ENCODE results near the gene MESP2.
A peak's percentile ranks its signal among the peaks of the same experiment; 100 is the strongest.

Gene MESP2, protein sequence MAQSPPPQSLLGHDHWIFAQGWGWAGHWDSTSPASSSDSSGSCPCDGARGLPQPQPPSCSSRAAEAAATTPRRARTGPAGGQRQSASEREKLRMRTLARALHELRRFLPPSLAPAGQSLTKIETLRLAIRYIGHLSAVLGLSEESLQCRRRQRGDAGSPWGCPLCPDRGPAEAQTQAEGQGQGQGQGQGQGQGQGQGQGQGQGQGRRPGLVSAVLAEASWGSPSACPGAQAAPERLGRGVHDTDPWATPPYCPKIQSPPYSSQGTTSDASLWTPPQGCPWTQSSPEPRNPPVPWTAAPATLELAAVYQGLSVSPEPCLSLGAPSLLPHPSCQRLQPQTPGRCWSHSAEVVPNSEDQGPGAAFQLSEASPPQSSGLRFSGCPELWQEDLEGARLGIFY

DNA sequence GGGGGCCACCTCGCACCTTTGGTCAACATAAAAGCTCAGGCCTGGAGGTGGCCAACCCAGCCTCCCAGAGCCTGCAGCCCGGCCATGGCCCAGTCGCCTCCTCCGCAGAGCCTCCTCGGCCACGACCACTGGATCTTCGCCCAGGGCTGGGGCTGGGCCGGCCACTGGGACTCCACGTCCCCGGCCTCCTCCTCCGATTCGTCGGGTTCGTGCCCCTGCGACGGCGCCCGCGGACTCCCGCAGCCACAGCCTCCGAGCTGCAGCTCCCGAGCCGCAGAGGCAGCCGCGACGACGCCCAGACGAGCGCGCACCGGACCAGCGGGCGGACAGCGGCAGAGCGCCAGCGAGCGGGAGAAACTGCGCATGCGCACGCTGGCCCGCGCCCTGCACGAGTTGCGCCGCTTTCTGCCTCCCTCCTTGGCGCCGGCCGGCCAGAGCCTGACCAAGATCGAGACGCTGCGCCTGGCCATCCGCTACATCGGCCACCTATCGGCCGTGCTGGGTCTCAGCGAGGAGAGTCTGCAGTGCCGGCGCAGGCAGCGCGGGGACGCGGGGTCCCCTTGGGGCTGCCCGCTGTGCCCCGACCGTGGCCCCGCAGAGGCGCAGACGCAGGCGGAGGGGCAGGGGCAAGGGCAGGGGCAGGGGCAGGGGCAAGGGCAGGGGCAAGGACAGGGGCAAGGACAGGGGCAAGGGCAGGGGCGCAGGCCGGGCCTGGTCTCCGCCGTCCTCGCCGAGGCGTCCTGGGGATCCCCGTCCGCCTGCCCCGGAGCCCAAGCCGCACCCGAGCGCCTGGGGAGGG lies at the start of gene MESP2:
Gene MESP2, plus strand, starts transcription at position 59 of the 799 bp plus-strand sequence. Its CDS starts 26 bp downstream, at position 85.
- DNase-seq (ENCODE audit: low read depth in 2 of 2), result peak; percentile 5 to 29

DNA sequence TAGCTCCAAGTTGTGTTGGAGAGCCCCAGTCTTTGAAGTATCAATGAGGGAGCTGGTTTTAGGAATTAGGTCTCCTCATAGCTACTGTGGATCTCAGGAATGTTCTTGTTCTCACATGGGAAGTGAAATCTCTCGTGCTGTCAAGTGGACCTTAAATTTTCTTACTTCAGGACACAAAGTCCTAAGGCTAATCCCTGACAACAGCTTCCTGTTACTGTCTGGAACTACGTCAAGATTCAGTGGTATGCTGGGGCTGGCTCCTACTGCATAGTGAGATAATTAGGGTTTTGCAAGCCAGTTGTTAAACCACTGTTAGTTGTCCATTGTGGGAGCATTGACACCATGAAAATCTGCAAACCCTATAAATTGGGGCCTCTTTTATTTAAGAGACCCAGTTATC lies 47.9 kb upstream of the MESP2 start:
- DNase-seq (ENCODE audit: low read depth in 2 of 2), result no peak

DNA sequence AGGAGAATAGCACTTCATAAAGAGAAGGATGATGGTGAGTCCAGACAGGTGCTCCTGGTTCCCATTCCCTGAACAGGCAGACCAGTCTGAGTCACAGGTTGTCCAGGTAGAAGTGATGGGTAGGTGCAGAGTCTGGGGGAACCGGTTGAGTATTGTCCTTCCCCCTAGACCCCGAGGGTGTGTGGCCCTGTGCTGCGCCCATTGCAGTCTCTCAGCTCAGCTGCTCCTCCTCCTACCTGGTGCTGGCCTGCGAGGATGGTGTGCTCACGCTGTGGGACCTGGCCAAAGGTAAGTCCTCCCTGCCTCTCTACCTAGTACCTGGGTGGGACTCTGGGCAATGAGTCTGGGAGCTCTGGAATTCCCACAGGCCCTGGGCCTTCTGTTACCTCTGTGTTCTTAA lies 44.9 kb upstream of the MESP2 start:
- no peak for DNase-seq (ENCODE audit: low read depth in 2 of 2)

DNA sequence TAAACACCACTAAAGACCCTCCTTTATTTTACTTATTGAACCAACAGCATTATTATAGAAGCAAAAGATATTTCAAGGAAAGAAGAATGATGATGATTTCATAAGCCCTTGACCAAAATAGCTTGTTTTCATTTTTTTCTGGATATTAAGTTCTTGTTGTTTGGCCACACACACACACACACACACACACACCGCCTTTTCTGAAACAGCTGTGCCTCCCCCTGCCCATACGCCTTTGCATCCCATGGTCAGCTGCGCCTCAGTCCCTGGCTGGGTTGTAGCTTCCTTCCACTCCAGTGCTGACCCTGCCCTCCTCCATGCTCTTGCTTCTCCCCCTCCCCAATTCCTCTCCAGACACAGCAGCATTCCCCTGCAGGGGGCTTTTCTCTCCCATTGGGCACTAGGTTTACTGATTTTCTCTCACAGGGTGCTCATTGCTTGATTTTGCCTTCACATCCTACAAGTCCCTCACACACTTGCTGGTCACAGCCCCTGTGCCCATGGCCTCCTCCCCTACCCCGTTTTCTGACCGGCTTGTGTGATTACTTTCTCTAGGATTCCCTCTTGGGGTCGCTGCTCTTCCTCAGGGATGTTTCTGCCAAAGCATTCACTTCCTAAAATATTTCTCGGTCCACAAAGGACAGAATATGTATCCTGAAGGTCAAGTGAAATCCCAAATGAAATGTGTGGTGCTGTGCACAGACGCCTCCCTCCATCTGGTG lies 43.5 kb upstream of the MESP2 start:
- no peak for DNase-seq (ENCODE audit: low read depth in 2 of 2)

DNA sequence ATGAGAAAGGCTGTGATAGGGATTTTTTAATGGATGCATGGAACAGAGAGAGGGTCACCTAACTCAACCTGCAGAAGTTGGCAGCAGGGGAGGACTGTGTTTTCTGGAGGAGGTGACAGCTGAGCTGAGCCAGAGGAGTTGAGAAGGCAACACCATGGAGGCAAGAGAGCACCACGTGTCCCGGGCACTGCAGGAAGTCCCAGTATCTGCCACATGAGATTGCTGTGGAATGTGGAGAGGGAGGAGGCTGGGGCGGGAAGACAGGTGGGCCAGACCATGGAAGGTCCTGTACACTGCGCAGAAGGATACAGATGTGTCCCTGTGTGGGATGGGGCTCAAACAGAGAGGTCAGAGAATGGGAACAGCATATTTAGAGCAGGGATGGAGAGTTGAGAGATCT lies 40.4 kb upstream of the MESP2 start:
- DNase-seq (ENCODE audit: low read depth in 2 of 2), result no peak

DNA sequence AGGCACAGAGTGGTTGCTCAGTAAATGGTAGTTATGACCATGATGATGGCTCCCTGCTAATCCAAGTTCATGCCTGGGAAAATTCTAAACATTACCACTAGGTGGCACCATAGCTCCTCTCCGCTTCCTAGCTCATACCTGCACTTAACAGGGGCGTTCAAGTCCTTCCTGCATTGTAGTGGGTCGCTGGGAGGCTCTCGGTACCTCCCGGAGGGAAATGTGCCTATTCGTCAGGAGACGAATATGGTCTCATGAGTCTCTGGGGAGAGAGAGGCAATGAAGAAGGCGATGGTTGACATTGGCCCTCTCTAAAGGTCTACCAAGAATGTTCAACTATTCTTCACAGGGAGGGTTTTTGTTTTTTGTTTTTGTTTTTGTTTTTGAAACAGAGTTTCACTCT lies 36.0 kb upstream of the MESP2 start:
- DNase-seq (ENCODE audit: low read depth in 2 of 2), result peak in 1 of 2 donors; percentile 19

DNA sequence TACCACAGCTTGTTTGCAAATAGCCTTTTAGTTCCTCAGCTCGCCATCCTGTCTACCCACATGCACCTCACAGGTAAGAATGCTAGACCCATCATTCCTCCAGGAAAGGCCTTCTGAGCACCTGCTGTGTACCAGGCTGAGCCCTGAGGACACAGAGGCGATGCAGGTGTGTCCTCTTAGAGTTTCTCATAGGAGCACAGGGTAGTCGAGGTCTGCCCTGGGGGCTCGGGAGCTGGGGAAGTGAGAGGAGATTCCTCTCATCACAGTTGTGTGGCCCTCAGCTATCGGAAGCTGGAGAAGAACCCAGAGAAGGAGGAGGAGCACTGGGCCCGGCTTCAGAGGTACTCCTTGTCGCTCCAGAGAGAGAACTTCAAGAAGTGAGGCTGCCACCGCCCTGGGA lies 33.1 kb upstream of the MESP2 start:
- no peak for DNase-seq (ENCODE audit: low read depth in 2 of 2)

DNA sequence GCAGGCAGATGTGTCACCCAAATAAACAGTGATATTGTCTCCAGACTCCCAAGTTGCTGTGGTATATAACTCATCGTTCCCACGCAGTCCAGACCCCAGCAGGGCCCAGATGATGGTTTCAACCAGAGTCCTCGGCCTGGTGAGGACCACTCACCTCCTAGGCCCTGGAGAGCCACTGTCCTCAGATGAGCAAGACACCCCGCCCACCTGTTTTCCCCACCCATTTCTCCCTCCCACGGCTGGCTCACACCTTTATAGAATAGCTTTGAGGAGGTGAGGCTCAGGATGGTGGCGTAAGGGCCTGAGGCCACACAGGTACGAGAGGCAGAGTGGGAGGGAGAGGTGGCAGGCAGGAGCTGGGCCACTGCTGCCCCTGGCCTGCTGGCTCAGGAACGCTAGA lies 32.5 kb upstream of the MESP2 start:
- no peak for DNase-seq (ENCODE audit: low read depth in 2 of 2)

DNA sequence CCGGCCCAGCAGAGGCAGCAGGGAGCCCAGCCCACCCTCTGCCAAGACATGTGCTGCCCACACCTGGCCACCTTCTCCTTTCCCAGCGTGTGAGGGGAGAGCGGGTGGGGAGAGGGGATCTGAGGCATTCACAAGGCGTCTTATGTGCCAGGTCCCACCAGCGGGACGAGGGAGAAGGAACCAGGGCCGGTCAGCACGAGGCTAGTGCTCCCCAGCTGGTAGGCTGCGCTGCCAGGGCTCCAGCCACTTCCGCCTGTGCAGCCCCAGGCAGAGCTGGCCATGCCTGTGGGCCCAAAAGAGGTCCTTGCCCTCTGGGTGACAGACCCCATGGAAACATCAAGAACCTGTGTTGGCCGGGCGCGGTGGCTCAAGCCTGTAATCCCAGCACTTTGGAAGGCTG lies 31.0 kb upstream of the MESP2 start:
- no peak for DNase-seq (ENCODE audit: low read depth in 2 of 2)

DNA sequence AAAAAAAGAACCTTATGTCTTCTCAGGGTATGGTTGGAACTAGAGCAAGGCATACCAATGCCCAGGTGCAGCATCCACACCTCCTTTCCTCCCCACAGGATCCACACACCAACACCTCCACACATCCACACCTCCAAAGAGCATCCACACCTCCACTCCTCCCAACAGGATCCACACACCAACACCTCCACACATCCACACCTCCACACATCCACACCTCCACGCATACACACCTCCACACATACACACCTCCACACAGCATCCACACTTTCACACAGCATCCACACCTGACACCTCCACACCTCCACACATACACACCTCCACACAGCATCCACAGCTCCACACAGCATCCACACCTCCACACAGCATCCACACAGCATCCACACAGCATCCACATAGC lies 30.4 kb upstream of the MESP2 start:
- no peak for DNase-seq (ENCODE audit: low read depth in 2 of 2)

DNA sequence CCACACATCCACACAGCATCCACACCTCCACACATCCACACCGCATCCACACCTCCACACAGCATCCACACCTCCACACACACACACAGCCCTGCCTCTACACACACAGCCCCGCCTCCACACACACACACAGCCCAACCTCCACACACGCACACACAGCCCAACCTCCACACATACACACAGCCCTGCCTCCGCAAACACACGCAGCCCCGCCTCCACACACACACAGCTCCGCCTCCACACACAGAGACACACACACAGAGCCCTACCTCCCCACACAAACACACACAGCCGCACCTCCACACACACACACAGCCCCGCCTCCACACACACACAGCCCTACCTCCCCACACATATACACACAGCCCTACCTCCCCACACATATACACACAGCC lies 29.7 kb upstream of the MESP2 start:
- no peak for DNase-seq (ENCODE audit: low read depth in 2 of 2)

DNA sequence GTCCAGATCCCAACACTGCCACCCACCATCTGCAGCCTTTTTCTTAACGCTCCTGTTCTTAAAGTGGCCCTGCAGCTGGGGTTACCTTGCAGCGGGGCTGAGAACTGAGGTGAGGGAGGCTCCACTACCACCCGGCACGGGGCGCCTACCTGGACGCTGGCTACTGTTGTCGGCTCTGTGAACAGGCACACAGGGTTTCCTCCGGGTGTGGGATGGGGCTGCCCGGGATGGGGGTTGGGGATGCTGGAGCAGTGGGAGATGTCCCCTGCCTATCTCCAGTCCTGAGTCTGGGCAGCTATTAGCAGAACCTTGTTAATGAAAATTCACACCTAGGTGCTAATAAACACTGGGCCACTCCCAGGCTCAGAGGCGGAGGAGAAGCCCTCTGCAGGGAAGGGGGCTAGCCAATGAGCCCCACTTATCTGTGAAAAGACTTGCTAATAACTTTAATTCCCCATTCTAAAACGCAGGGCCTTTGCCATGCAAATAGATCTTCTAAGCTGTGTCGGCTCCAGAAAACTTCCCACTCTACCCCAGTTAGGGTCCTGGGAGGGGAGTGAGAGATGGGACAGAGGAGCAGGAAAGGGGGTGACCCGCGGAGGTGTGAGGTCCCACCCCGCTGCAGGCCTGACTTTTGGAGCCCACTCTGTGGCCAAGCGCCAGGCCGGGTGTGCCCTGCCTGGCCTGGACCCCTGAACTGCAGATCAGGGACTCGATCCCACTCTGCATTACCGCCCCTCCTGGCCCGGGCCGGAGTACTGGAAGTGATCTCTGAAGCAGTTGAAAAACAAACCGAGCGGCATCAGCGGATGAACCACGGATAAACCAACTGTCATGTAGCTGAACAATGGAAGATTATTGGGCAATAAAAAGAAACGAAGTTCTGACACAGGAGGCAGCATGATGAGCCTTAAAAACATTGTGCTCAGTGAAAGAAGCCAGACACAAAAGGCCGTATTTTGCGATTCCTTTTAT lies 28.1 kb upstream of the MESP2 start:
- no peak for DNase-seq (ENCODE audit: low read depth in 2 of 2)

DNA sequence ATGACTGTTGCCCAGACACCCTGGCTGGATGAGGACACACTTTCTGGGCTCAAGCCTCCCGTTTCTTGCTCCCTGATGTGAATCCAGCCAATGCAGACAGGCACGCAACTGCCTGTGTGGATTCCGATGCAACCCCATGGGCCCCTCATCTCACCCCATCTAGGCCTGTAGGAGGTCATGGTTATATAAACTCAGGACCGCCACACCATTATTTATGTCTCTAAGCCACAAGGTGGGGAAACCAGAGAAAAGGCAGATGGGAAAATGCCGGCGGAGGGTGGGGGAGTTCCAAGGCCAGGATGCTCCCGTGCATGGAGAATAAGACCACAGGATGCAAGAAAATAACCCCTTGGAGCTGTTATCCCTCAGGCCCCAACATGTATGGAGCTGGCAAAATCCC lies 27.1 kb upstream of the MESP2 start:
- no peak for DNase-seq (ENCODE audit: low read depth in 2 of 2)

DNA sequence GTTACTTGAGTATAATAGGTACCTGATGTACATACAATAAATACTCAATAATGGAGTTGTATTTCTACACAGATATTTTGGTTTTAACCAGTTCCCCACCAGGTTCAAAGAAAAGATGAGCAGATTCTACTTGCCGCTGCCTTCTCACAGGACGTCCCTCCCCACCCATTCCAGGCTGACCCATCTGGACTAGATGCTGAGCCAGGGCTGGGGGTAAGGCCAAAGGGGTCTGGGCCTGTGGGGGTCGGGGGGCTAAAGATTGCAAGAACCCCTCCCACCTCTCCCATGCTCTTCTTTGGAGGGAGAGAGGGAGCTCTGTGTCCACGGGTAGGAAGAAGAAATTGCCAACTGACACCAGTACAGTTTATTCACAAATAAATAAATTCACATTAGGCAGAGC lies 26.6 kb upstream of the MESP2 start:
- DNase-seq (ENCODE audit: low read depth in 2 of 2), result no peak

DNA sequence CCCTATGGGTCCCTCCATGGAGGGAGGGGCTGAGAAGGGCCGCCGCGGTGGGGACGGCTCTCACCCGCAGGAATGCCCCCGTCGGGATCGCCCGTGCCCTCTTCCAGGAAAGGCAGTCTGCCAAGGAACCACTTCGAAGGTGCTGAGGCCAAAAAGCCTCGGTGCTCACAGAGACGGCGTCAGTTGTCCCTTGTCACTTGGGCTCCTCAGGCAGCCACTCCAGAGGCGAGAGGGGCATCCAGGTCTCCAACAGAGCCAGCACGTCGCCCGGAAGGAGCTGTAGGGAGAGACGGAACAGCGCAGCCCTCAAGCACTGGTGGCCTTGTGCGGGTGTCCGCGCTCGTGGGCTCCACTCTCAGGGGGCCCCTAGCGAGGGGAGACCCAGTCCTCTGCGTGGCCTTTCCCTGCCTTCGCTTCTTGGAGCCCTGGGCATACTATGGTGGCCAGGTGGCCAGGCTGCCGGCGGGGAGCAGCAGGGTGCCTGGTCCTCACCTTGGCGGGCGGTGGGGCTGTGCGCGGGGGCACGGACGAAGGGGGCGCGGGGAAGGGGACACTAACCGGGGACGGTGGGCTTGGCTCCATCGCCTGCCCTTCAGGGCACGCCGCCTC lies 26.1 kb upstream of the MESP2 start:
- DNase-seq (ENCODE audit: low read depth in 2 of 2), result no peak

DNA sequence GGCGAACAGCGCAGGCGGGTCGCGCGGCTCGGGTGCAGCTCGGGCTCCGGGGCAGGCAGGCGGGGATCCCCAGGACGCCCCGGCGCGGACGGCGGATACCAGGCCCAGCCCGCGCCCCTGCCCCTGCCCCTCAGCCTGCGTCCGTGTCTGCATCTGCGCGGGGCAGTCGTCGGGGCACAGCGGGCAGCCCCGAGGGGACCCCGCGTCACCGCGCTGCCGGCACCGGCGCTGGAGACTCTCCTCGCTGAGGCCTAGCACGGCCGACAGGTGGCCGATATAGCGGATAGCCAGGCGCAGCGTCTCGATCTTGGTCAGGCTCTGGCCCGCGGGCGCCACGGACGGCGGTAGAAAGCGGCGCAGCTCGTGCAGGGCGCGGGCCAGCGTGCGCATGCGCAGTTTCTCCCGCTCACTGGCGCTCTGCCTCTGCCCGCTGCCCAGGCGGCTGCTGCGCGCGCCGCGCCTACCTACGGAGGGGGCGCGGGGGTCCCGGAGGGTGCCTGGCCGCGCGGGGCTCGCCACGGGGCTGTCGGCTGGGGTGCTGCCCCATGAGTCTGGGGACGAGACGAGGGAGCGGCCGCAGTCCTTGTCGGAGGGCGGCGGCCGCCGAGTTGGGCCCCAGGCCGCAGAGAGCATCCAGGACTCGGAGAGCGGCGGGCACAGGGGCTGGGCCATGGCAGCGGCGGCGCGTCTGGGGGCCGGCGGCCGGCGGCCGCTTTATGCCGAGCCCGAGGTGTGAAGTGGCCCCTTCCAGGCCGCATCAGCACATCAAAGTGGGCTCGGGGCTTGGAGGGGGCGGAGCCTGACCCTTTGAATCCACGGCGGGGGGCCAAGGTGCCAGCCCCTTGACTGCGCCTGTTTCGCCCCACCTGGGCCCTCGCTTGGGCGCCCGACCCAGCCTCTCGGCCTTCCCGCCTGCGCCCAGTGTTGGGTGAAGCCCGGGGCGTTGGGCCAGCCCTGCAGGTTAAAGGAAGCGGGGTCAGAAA lies 25.3 kb upstream of the MESP2 start, which contains the start of gene MESP1:
Gene MESP1, minus strand, starts transcription at position 690 of the 983 bp plus-strand sequence. Its CDS starts 18 bp downstream, at position 672.
- DNase-seq (ENCODE audit: low read depth in 2 of 2), result peak; percentile 63 to 75

DNA sequence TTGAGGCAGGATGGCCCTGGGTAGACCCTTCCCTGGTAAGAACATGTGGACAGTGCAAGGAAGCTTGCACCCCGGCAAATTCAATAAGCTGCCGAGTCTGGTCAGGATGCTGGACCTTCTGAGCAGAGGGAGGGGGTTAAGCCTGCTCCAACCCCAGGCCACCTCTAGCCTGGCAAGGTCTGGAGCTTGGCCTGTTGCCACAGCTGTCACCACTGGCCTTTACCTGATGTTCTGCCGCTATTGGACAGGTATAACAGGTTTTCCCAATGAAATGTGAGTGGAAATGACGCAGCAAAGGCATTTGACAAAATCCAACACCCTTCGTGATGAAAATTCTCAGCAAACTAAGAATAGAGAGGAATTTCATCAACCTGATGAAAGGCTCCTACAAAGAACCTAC lies 24.4 kb upstream of the MESP2 start:
- DNase-seq (ENCODE audit: low read depth in 2 of 2), result no peak

DNA sequence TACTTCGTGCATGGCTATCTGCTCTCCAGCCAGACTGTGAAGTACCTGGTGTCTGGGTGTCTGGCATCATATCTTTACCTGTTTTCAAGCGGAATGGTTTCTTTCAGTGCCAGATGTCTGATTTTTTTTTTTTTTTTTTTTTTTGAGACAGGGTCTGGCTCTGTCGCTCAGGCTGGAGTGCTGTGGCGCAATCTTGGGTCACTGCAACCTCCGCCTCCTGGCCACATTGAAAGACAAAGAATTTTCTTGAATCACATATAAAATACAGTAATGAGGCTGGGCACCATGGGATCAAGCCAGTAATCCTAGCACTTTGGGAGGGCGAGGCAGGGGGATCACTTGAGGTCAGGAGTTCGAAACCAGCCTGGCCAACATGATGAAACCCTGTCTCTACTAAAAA lies 22.3 kb upstream of the MESP2 start:
- no peak for DNase-seq (ENCODE audit: low read depth in 2 of 2)

DNA sequence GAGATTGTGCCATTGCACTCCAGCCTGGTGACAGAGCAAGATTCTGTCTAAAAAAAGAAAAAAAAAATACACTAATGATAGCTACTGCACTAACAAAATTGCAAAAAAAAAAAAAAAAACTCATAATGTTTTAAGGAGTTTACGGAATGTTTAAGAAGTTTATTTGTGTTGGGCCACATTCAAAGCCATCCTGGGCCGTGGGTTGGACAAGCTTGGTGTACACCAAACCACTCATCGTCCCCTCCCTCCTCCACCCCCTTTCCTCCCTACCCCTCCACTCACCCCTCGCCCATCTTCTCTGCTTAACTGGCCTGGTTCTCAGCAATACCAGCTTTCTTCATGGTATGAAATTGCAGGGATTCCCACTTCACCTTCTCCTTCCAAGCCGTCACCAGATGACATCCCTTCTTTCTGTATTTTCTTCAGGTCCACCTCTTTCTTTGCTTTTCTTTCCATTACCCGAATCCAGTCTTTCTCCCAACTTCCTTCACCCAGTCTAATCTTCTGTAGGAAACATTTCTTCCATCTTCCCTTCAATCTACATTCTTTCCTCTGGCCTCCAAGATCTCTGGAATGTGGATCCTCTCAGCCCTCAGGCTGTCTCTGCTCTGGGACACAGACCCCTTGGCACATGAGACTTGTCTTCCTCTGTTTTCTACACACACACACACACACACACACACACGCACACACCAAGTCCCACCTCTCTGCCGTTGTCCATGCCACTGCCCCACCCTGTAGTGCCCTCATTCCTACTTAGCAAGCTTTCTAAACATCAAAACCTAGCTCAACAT lies 21.6 kb upstream of the MESP2 start:
- DNase-seq (ENCODE audit: low read depth in 2 of 2), result no peak
